Measurements from ENCODE around the gene NETO1.

The NETO1 gene

GRCh38 chr18:72867746-72868584, at the start of gene NETO1:
TSS of gene NETO1 (minus strand) at chr18:72867987. CDS start at chr18:72867291, 696 bp downstream.
- DNase-seq (ENCODE audit: low spot score): no peak

- DNase-seq (ENCODE audit: low spot score): no peak
Observed at GRCh38 chr18:72910045-72910444, 42.3 kb upstream of the NETO1 start.

GRCh38 chr18:72908181-72908580, 40.4 kb upstream of the NETO1 start:
- DNase-seq (ENCODE audit: low spot score): peak; percentile 23

- no peak for DNase-seq (ENCODE audit: low spot score)
Observed at GRCh38 chr18:72903033-72903432, 35.2 kb upstream of the NETO1 start.

GRCh38 chr18:72899338-72899737, 31.6 kb upstream of the NETO1 start:
- DNase-seq (ENCODE audit: low spot score): no peak

GRCh38 chr18:72898870-72899269, 31.1 kb upstream of the NETO1 start:
- no peak for DNase-seq (ENCODE audit: low spot score)

- DNase-seq (ENCODE audit: low spot score): no peak
Observed at GRCh38 chr18:72895548-72895947, 27.8 kb upstream of the NETO1 start.

GRCh38 chr18:72878561-72878960, 10.8 kb upstream of the NETO1 start:
- DNase-seq (ENCODE audit: low spot score): no peak

- no peak for DNase-seq (ENCODE audit: low spot score)
Observed at GRCh38 chr18:72878143-72878542, 10.4 kb upstream of the NETO1 start.

GRCh38 chr18:72871091-72871490, 3.3 kb upstream of the NETO1 start:
- no peak for DNase-seq (ENCODE audit: low spot score)

- DNase-seq (ENCODE audit: low spot score): no peak
Observed at GRCh38 chr18:72869226-72870185, 1.7 kb upstream of the NETO1 start.

- DNase-seq (ENCODE audit: low spot score): no peak
Observed at GRCh38 chr18:72868585-72869225, 918 bp upstream of the NETO1 start.

GRCh38 chr18:72866901-72867745, 664 bp downstream of the NETO1 start:
- no peak for DNase-seq (ENCODE audit: low spot score)

- no peak for DNase-seq (ENCODE audit: low spot score)
Observed at GRCh38 chr18:72866442-72866900, 1.3 kb downstream of the NETO1 start.

- no peak for DNase-seq (ENCODE audit: low spot score)
Observed at GRCh38 chr18:72863754-72864153, 4.0 kb downstream of the NETO1 start.

GRCh38 chr18:72859088-72859487, 8.7 kb downstream of the NETO1 start:
- no peak for DNase-seq (ENCODE audit: low spot score)

GRCh38 chr18:72849671-72850070, 18.1 kb downstream of the NETO1 start:
- DNase-seq (ENCODE audit: low spot score): no peak

- DNase-seq (ENCODE audit: low spot score): no peak
Observed at GRCh38 chr18:72848503-72849237, 19.1 kb downstream of the NETO1 start.

- DNase-seq (ENCODE audit: low spot score): no peak
Observed at GRCh38 chr18:72847771-72848170, 20.0 kb downstream of the NETO1 start.

- peak; percentile 72 for DNase-seq (ENCODE audit: low spot score)
Observed at GRCh38 chr18:72846736-72847533, 20.9 kb downstream of the NETO1 start.
